NCI-H69 (cell line): ENCODE results near the gene CELF2.
"Not testable (repeated sequence)": the region's sequence is repeated elsewhere in the genome, so short reads cannot be mapped to it uniquely, and the experiment has no call there.

Experiments used
- DNase-seq: peaks from one replicate; lab custom pipeline; 2025; lab: John Stamatoyannopoulos, UW

The CELF2 gene

DNA sequence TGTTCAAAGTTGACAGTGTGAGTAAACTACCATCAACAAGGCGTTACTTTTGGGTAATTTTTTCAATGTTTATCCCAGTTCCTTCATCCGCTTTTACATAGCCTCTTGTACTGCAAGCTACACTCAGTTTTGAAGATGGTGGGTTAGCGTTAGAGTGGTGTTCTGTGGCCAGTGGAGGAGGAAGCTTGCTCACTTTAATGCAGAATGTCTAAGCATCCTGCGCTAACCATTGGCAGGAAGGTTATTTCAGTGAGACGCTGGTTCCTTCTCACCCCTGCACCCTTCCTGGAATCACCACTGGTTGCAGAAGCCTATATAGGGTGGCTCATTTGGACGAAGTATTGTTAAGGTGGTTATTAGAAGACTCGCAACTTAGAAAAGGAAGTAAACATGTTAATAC is 159.1 kb downstream of the CELF2 start:
- DNase-seq = no peak

DNA sequence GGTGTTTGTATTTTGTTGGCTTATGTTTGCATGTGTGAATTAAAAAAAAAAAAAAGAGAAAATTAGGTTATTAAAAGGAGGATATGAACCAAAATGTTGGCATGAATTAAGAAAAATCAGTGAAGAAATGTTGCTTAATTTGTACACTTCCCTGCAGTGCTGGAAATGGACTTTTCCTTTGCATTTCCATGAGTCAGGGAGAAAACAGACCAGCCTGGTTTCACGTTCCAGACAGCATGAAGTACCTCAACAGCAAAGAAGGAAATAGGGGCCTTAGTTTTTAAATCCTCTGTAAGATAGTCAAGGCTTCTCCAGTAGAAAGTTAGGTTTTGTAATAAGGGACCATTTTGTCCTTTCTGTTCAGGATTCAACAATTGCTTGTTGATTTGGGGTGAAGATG is 159.7 kb downstream of the CELF2 start:
- DNase-seq = no peak

DNA sequence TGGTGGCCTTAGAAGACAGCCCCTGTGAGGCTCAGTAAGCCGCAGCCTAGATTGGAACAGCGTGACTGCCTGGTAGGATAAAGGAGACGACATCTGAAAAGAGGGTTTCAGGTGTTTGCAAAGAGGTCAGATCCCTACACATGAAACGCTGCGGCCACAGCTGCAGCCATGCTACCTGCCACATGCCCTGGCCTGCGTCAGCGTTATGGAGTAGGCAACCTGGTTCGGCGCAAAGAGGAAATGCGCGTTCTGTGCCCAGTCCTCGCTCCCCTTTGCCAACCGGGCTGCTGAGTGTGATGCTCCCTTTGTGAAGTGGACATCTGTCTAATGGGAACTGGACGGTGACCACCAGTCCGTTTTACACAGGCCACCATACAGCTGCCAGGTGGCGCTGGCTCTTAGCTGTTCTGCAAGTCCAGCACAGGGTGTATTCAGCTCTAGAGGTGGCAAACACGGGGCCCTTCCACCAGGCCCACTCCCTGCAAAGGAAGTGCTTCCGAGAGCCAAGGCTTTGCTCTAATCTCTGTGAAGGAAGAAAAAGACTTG is 160.3 kb downstream of the CELF2 start:
- no peak for DNase-seq

DNA sequence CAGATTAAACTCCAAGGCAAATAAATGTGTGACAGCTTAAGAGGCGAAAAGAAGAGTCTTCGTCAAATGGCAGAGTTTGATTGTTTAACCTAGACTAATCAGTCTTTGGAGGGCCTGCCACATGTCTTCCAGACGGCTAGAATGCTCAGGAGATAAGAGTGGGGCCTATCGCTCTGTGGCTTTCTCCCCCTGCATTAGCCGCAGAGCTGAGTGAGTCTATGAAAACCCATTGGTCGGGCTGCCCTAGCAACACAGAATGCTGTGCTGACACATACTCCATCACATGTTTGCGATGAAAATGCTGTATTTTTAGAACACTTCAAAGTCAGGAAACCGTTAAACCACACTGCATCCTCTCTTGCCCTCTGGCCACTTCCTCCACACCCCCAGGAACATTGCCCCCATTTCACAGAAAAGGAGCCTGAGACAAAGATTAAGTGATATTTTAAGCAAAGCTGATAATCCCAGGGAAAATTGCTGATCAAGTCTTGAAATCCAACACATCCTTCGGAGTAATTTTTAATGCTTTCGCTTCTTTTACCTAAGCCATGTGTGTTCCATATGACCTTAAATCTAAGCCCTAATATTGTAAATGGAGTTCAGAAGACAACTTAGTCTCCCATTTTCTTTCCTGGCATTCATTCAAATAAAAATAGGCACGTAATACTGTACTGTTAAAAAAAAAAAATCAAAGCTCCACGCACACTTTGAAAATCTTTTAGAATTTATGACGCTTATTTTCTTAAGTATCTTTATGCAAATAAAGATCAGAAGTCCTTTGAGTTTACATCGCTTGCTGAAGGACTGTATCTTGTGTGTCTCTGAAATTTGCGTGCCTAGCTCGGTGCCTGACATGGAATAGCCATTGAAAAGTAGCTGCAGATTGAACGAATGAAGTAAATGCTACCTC is 161.2 kb downstream of the CELF2 start:
- no peak for DNase-seq

DNA sequence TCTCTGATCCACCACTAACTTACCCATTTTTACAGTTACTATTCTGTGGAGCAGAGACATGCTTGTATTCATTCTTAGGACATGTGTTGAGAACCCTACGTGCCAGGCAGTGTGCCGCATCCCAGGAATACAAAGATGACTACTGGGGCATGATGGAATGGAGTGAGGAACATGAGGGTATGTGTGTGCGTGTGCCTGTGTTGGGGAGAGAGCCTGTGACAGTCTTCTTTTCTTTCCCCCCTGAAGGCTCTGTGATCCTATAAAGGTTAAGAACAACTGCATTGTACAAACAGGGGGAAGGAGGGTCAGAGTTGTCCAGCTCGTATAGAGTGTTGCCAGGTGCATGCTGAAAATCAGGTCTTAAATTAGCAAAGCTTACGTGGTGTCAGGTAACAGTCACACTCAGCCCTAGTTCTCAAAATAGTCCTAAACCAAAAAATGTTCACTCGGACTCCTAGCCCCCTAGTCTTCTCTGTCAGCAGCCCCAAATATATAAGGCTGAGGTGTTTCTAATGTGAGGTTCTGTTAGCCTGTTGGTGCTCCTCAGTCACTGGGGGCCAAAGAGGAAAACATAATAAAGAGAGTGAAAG is 161.9 kb downstream of the CELF2 start:
- no peak for DNase-seq

DNA sequence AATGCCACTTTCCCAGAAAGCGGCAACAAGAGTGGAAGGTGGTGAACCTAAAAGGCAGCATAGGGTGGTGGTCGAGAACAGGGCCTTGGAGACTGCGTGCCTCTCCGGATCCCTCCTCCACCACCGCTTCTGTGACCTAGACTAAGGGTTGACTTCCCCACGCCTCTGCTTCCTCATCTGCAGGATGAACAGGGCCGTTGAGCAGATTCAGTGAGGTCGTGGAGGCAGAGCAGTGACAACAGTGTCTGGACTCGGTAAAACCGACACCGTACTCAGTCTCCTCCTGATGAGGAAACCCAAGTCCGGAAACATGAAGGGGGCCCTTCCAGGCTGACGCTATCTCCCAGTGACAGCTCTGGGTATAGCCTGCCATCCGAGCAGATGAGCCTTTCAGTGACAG is 162.6 kb downstream of the CELF2 start:
- DNase-seq = no peak

DNA sequence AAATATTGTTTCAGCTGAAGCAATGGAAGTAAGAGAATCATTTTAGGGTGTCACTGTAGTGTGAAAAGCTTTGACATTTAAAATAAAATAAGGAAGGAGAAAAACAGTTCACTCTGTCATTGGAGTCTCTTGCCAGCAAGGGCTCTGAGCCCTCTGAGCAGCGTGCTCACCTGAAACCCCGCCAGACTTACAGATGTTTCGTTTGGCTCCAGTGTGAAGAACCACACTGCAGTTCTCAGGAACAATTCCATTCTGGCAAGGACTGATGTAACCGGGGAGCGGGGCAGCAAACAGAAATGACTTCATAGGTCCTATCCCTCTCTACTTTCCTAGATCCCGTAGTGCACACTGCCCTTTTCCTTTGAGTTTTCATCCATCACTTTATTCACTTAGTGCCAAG is 164.3 kb downstream of the CELF2 start:
- DNase-seq = no peak

DNA sequence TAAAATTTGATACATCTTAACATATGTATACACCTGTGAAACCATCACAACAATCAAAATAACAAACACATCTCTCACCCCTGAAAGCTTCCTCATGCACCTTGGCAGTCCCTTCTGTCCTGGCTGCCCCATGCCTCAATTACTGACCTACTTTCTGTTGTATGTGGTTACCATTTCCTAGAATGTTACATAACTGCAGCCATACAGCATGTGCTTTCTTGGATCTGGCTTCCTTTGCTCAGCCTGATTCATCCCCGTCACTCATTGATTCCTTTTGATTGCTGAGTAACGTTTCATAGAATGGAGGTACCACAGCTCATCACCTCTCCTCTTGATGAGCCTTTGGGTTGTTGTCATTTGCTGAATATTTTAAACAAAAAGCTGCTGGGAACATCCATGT is 165.3 kb downstream of the CELF2 start:
- DNase-seq = no peak

DNA sequence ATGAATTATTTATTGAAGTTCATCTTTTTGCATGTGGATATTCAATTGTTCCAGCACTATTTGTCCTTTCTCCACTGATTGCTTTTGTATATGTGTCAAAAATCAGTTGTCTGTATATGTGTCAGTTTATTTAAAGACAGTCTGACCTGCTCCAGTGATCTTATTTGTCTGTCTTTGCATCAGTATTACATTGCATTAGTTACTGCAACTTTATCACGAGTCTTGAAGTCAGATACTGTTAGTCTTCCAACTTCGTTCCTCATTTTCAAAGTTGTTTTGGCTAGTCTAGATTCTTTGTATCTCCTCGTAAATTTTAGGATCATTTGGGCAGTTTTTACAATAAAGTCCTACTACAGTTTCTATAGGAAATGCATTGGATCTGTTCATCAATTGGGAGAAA is 166.4 kb downstream of the CELF2 start:
- no peak for DNase-seq

DNA sequence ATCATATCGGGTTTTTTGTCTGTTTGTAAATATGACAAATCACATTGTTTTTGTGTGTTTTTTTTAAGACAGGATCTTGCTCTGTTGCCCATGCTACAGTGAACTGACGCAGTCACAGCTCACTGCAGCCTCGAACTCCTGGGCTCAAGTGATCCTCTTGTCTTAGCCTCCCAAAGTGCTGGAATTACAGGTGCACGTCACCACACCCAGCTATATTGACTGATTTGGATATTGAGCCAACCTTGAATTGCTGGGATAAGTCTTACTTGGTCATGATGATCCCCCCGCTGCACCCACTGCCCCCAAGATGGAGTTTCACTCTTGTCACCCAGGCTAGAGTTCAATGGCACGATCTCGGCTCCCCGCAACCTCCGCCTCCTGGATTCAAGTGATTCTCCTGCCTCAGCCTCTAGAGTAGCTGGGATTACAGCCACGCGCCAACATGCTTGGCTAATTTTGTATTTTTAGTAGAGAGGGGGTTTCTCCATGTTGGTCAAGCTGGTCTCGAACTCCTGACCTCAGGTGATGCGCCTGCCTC is 167.5 kb downstream of the CELF2 start:
- DNase-seq = not testable (repeated sequence)

DNA sequence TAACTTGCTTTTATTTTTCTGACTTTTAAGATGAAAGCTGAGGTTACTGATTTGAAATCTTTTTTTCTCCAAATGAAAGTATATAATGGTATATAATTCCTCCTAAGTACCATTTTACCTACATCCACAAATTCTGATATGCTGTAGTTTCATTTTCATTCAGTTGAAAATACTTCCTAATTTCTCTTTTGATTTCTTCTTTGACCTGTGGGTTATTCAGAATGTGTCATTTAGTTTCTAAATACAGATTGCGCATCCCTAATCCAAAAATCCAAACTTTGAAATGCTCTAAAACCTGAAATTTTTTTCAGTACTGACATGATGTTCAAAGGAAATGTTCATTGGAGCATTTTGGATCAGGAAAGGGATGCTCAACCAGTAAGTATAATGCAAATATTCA is 168.7 kb downstream of the CELF2 start:
- DNase-seq = no peak

DNA sequence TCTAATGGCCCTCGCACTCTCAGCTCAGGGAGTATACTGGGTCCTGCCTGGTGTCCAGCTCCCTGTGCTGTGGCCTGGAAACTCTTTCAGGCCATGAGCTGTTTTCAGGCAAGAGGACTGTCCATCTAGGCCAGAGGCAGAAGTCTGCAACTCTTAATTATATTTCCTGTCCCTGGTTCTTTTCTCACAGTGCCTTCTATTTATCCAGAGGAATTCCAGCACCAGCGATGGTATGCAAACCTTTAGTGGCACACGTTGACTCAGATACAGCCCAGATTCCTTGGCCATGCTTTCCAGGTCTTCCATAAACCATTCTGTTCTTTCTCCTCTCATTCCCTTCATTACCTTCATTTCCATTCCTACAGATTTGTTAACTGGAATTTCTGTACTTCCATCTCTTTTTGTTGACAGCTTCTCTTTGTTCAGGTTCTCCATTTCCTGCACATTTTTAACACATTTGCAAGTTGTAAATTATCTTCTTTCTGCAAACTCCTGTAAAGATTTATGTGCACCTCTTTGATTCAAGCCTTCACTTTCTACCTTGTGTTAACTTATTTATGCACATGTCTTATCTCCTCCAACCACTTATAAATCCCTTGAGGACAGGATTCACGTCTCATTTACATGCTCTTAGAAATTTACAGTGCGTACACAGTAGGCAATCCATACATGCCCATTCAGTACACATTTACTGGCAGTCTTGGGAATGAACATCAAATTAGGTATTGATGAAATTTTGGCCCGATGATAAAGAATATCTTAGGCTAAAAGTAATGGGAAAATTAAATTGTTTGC is 172.1 kb downstream of the CELF2 start:
- DNase-seq = no peak

DNA sequence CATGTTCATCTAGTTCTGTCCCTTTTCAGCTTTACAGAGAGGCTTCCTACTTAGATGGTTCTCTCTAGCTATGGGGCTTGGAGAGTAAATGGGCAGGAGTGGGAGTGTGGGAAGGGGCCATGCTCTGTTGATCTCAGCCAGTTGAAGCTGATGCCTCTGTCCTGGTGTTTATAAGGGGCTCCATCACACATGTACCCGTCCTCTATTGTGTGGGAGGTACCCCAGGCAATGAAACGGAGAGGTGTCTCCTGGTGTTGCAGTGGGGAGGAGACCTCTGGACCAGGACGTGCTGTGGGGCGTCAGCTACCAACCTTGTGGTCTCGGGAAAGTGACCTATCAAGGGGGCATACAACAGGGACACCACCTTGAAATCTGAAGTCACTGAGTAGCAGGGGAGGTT is 173.5 kb downstream of the CELF2 start:
- no peak for DNase-seq

DNA sequence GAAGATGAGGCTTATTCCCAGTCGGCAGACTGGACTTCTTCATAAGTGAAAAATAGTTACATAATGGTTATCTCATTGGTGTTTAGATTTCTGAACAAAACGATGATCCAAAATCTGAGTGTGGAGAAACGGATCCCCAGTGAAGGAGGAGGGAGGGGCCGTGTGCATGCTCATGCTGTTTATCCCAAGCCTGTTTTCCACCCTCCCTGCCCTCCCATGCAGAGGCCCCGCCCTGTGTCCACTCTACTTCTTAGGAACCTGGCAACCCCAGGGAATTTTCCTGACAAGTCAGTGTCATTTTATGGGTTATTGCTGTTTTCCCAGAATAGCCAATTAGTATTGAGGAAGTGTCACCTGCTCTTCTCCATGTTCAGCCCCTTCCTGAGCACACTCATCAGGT is 174.0 kb downstream of the CELF2 start:
- DNase-seq = no peak

DNA sequence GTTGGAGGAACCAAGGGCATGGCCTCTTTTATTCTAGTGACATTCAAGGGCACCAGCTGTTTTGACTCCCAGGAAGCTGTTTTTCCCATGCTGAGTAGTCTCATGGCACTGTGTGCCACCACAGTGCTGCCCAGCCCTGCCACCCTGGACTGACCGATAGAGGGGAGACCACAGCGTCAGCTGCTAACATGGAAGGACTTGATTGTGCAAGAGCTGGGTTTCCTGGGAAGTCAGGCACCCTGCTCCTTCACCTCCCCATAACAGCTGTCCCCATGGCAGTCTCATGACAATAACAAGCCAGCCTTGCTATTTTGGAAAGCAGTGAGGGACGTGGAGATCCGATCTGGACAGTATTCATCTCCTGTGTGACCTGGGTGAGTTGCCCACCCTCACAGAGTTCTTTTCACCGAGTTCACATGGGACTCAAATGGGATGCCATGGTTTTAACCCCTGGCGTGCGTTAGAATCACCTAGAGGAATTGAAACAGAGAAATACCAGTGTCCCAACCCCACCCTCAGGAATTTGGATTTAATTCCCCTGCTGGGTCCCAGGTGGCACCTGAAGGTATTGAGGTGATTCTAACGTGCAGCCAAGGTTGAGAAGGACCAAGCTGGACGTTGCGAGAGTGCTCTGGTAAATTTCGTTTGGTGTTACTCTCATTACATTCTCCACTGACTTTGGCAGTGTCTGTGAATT is 174.8 kb downstream of the CELF2 start:
- no peak for DNase-seq

DNA sequence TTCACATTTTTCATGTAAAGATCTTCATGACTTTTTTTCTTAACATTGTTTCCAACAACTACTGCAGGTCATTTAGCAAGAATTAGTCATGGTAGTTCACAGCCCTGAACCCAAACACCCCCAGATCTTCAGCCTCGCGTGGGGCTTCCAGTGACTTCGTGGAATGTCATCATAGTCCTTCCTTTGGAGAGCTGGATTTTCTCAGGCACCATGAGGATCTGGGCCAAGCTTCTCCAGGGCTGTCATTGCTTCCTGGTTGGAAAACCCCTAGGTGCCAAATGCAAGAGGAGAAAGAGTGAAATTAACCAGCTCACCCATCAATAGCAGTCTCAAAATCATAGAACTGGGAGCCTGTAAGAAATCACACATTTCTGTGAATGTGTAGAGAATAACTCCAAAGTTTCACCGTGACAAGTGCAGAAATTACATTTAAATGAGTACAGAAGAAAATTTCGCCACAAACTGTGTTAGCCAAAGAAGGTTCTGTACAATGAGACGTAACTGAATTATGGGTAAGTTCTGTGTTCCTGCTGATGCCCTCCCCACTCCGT is 175.4 kb downstream of the CELF2 start:
- no peak for DNase-seq

DNA sequence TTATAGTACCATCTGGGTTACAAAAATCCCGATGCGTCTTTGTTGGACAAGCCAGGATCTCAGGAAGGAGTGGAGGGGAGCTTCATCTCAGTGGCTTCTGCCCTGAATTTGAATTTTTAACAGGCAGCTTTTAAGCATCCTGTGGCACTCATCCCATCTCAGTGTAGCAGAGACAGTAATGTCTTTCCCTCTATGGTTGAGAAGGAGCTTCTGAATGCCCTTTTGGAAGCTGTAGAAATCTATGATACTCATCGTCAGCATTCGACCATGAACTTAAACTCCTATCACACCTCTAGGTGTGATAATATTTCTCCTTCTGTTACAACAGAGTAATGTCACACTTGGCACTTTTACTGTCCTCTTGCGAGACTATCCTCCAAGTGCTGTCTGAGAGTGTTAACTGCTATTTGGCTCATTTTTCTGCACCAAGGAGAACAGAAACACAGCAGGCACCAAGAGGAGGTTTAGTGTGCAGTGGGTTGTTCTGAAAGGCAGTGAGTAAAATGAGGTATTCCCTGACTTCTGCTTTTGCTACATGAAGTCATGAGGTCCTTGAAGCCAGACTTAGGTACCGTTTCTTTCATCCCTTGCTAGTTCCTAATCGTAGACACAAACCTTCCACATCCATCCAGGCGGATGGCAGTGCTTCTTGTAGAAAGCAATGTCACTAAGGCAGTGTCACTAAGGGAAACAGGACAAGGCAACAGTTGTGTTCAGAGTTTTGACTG is 177.4 kb downstream of the CELF2 start:
- no peak for DNase-seq

DNA sequence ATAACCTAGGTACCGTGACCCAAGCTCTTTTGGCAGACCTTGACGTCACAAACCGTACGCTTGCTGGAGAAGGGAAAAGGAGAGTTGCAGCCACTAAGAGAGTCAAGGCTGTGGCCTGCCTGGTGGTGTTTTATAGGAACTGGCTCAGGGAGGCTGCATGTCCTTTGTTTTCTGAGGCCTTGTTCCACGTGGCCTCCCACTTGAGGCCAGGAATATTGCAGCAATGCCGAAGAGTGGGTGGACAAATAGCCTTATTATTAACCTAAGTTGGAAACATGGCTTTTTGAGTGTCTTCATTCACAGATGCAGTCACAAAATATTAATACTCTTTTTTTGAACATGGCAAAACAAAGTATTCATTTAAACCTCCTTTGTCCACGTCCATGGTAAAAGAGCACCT is 178.0 kb downstream of the CELF2 start:
- no peak for DNase-seq

DNA sequence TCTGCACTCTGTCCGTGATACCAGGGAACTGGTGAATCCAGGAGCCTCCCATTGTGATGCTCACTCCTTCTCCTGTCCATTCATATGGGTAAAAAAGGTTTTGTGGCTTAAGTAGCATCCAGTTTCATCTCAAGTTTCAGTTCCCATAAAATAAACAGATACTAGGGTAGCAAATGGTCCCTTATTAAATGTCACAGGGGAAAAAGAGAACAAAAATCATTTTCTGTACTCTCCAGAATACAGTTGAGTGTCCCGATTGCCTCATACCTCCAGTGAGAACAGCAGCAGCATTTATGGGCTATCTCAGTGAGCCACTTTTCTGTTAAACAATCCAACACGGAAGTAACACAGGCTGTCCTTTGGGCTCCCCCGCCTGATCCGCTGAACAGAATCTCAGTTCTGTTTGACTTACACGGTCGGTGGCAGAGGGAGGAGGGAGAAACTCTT is 179.6 kb downstream of the CELF2 start:
- peak; percentile 1 for DNase-seq

DNA sequence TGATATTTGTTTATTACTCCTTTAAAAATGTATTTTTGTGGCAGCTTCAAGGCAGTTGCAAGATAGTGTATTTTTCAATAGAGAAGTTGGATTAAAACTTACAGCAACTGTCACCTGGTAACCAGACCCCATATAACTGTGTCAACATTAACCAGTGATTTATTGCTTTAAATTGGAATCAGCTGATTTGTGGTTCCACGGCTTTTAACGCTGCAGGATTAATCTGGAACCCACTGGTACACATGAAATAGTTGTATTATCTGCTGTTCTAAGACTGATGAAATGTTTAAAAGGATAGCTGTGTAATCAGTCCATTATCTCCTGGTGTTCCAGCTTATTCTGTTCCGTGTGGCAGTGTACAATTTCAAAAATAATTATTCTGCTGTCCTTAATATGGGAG is 180.2 kb downstream of the CELF2 start:
- DNase-seq = no peak

DNA sequence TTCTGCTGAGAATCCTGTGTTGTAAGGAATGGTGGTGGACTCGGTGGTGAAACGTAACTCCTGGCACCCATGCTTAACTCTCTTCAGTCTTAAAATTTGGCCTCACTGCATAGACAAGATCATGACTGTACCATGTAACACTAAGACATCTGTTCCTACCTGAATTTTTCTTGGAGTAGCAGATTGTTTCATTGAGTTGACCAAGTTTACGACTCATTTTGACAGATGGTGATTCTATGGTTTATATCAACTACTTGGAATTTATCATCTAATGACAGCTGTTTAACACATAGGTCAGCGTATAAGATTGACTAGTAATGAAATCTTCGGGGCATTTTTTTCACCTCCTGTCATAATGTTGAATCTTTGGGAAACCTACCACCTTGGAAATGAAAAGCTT is 184.2 kb downstream of the CELF2 start:
- no peak for DNase-seq
